Chondrocyte (in vitro differentiated cells): Measurements from ENCODE around the gene ADAMTS15. TPM values are rescaled to one million over a fixed set of nuclear protein-coding genes. Genes with fewer than 3 reads are reported as not detected.

Source experiments
- DNase-seq: peaks from one replicate; pipeline ENCODE4 v3.0.0; 2021; ENCODE audit warnings: mixed read lengths, low spot score
- H3K27ac Mint-ChIP-seq: one replicate; pipeline ENCODE4 v1.8.0; 2021; ENCODE audit warnings: mild to moderate bottlenecking, moderate library complexity, mixed read lengths; ENCODE audit not compliant: unreplicated experiment
- H3K27me3 Mint-ChIP-seq: 2 replicates; pipeline ENCODE4 v1.8.0; 2021; ENCODE audit warnings: low read depth, mixed read lengths
- H3K36me3 Mint-ChIP-seq: 2 replicates; pipeline ENCODE4 v1.8.0; 2021; ENCODE audit warnings: low read depth, mixed read lengths
- H3K4me1 Mint-ChIP-seq: 2 replicates; pipeline ENCODE4 v1.8.0; 2021; ENCODE audit warnings: low read depth, mild to moderate bottlenecking, mixed read lengths
- H3K4me3 Mint-ChIP-seq: one replicate; pipeline ENCODE4 v1.8.0; 2021; ENCODE audit warnings: mild to moderate bottlenecking, moderate library complexity, mixed read lengths; ENCODE audit not compliant: unreplicated experiment
- H3K9me3 Mint-ChIP-seq: 2 replicates; pipeline ENCODE4 v1.8.0; 2021; ENCODE audit warnings: low read depth, mixed read lengths
- CTCF ChIP-seq: fragments of 200-600 bp; sonication (generic); IDR thresholded peaks from 2 replicates; pipeline ENCODE4 v1.5.0; 2021; ENCODE audit warnings: antibody characterized with exemption, mild to moderate bottlenecking, moderate library complexity
- total RNA-seq: library from RNA; stranded (reverse); gene quantifications from 3 replicates; pipeline ENCODE4 v1.2.1, GENCODE V29; 2021

The ADAMTS15 gene
- total RNA-seq, 1 donor from 2014 or later: 140 TPM

GRCh38 chr11:130512662-130513061 lies 64.2 kb downstream of the ADAMTS15 start:
- H3K4me1 Mint-ChIP-seq: peaks cover 26% of the 10 kb centered on the region
- H3K36me3 Mint-ChIP-seq: peaks cover 5% of the 10 kb centered on the region
- no peaks in the 10 kb centered on the region for H3K27me3 Mint-ChIP-seq
- H3K9me3 Mint-ChIP-seq: peaks cover 3% of the 10 kb centered on the region
- TF ChIP-seq CTCF: no peak
- H3K27ac Mint-ChIP-seq: no peak overlapping the region
- no peak for DNase-seq
- no peak overlapping the region for H3K4me3 Mint-ChIP-seq

GRCh38 chr11:130513132-130513531 lies 64.7 kb downstream of the ADAMTS15 start:
- DNase-seq: no peak
- H3K36me3 Mint-ChIP-seq: peaks cover 5% of the 10 kb centered on the region
- no peak overlapping the region for H3K4me3 Mint-ChIP-seq
- no peaks in the 10 kb centered on the region for H3K27me3 Mint-ChIP-seq
- H3K4me1 Mint-ChIP-seq: peaks cover 26% of the 10 kb centered on the region
- no peak overlapping the region for H3K27ac Mint-ChIP-seq
- no peaks in the 10 kb centered on the region for H3K9me3 Mint-ChIP-seq
- no peak for TF ChIP-seq CTCF

- Mint-ChIP-seq H3K36me3 (peaks cover 5% of the 10 kb centered on the region), H3K4me1 (peaks cover 21% of the 10 kb centered on the region), H3K9me3 (no peaks in the 10 kb centered on the region), H3K4me3 (no peak overlapping the region), H3K27me3 (no peaks in the 10 kb centered on the region), H3K27ac (no peak overlapping the region)
- DNase-seq: no peak
- no peak for TF ChIP-seq CTCF
These were observed 65.9 kb downstream of the ADAMTS15 start for GRCh38 chr11:130514316-130514715.

DNA sequence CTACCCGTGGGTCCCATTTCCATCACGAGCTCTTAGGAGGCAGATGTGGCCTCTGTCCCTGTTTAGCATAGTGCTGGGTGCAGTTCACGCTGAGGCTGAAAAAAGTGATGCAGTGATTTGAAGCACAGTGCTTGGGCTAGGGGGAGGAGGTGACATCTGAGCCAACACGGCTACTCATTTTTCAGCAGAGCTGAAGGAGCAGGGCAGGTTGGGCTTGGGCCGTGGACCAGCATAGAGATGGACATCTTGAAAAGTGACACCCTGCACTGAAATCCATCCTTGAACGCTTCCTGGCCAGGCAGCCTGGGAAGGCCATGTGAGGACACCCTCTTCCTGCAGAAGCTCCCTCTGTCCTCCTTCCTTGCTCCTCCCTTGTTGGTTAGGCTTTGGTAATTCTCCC lies 66.4 kb downstream of the ADAMTS15 start:
- no peak for TF ChIP-seq CTCF
- Mint-ChIP-seq H3K9me3 (no peaks in the 10 kb centered on the region), H3K27me3 (no peaks in the 10 kb centered on the region), H3K4me1 (peaks cover 17% of the 10 kb centered on the region), H3K27ac (no peak overlapping the region), H3K36me3 (peaks cover 5% of the 10 kb centered on the region), H3K4me3 (no peak overlapping the region)
- no peak for DNase-seq

DNA sequence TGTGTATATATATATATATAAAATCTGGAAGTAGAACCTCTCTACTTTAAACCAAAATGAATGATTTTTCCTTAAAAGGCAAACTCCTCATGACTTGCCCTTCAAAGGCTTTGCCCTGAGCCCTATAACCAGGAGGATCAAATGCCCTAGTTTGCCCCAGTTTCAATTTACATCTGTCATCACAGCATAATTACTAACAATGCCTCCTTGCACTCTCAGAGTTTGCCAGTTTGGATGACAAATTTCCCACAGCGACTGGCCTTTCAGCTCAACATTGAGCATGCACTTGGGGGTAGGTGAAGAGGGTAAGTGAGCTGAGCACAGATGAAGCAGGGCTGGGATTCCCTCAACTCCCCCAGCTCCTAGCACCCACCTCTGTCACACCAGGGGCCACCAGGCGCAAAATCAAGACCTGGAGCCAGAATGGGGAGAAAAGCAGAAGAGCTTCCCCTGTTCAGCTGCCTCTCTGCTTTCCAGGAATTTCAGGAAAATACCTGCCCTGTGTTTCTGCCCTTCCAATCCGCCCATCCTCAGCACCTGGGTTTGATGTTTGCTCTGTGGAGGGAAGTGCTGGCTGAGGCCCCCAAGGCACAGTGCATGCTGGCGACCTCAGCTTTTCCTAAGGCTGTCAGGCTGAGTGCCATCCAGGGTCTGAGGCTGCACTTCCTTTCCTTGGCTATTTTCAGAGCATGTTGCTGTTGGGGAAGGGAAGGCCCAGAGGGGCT lies 67.5 kb downstream of the ADAMTS15 start:
- no peaks in the 10 kb centered on the region for H3K27me3 Mint-ChIP-seq
- H3K36me3 Mint-ChIP-seq: peaks cover 5% of the 10 kb centered on the region
- H3K27ac Mint-ChIP-seq: no peak overlapping the region
- peaks cover 6% of the 10 kb centered on the region for H3K4me1 Mint-ChIP-seq
- no peak for TF ChIP-seq CTCF
- no peaks in the 10 kb centered on the region for H3K9me3 Mint-ChIP-seq
- no peak for DNase-seq
- no peak overlapping the region for H3K4me3 Mint-ChIP-seq
